ENCODE results near the gene HEATR5A. TPM values are rescaled to one million over a fixed set of nuclear protein-coding genes. Genes with fewer than 3 reads are reported as not detected.
"Not testable (repeated sequence)": the region's sequence is repeated elsewhere in the genome, so short reads cannot be mapped to it uniquely, and the experiment has no call there.

The HEATR5A gene
- polyA plus RNA-seq, 4 donors: 8.1 to 21.2 (median 12.9) TPM

DNA sequence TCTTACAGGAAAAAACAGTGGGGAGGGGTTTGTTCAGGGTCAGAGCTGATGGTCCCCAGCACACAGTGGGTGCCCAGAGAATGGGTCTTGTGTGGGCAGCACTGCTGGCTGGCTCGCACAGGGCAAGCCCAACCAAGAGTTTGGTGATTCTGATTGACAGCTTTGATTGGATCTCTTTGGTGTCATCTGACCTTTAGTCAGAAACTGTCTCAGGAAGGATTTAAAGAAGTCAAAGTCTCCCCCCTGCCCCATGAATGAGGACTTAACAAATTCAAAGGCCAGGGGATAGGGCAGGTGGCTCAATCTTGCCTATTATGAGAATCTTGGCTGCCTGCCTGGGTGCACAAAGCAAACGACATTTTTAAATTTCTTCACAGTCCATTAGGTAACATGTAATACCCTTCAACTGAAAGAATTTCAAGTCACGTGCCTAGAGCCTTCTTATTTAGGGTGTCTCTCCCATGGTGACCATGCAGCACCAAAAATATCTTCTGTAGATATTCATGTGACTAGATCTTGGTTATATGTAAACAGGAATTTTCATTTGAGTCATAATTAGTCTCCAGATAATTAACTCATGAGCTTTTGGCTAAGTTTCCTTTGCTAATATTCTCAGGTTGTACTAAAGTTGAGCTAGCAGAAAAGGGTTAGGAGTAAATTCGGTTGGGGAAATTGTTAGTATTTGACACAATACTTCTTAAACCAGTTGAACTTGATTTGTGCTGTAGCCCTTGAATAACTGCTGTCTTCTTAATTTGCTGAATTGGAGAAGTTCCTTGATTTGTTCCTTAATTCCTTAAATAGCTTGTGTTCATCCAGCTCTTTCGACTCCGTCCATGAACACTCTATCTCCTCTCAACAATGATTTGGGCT lies 158.3 kb downstream of the HEATR5A start:
- no peak for FAIRE-seq

DNA sequence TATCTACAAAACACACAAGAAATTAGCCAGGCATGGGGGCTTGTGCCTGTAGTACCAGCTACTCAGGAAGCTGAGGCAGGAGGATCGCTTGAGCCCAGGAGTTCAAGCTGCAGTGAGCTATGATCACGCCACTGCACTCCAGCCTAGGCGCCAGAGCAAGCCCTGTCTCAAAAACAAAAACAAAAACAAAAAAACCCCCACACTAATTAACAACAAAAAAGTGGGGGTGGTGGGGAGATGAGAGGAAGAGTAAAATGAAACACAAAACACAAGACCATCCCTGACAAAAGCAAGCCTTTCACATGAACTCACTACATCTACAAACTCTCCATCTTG lies 158.9 kb downstream of the HEATR5A start:
- WGBS, 3 donors: 91 to 97% (median 94%) methylated on average over 3 of the region's 3 CpGs
- Histone ChIP-seq H3K36me3 (ENCODE audit: control insufficient read depth in 3 of 3, insufficient read depth in 2 of 3, low read depth in 1 of 3, low read length in 3 of 3) (no peaks in the 10 kb centered on the region), H3K4me3 (ENCODE audit: low read depth in 1 of 3, low read length in 3 of 3) (no peak overlapping the region), H3K27ac (ENCODE audit: low read depth in 1 of 3, low read length in 2 of 3) (peak overlapping the region in 1 of 3 donors; percentile 12), H3K27me3 (ENCODE audit: control insufficient read depth in 3 of 3, insufficient read depth in 3 of 3, low read length in 3 of 3) (no peaks in the 10 kb centered on the region), H3K9me3 (ENCODE audit: control insufficient read depth in 2 of 2, insufficient read depth in 1 of 2, low read depth in 1 of 2, low read length in 1 of 2) (peaks cover 0 to 2% of the 10 kb centered on the region in 2 donors), H3K4me1 (ENCODE audit: control insufficient read depth in 3 of 3, insufficient read depth in 2 of 3, low read depth in 1 of 3, low read length in 2 of 3) (peaks cover 0 to 33% (median 3%) of the 10 kb centered on the region in 3 donors)
- FAIRE-seq: no peak
- no peak for DNase-seq

More for the DNA sequence above, 158.3 kb downstream of the HEATR5A start:
- H3K4me1 ChIP-seq (ENCODE audit: control insufficient read depth in 3 of 3, insufficient read depth in 2 of 3, low read depth in 1 of 3, low read length in 2 of 3): peaks cover 0 to 34% (median 3%) of the 10 kb centered on the region in 3 donors
- WGBS, 3 donors: 39 to 53% (median 50%) methylated on average over 6 of the region's 6 CpGs
- H3K36me3 ChIP-seq (ENCODE audit: control insufficient read depth in 3 of 3, insufficient read depth in 2 of 3, low read depth in 1 of 3, low read length in 3 of 3): no peaks in the 10 kb centered on the region
- no peak overlapping the region for H3K4me3 ChIP-seq (ENCODE audit: low read depth in 1 of 3, low read length in 3 of 3)
- DNase-seq: peak; percentile 46 to 54
- H3K27me3 ChIP-seq (ENCODE audit: control insufficient read depth in 3 of 3, insufficient read depth in 3 of 3, low read length in 3 of 3): no peaks in the 10 kb centered on the region
- peak overlapping the region in 1 of 3 donors; percentile 12 for H3K27ac ChIP-seq (ENCODE audit: low read depth in 1 of 3, low read length in 2 of 3)
- peaks cover 0 to 2% of the 10 kb centered on the region in 2 donors for H3K9me3 ChIP-seq (ENCODE audit: control insufficient read depth in 2 of 2, insufficient read depth in 1 of 2, low read depth in 1 of 2, low read length in 1 of 2)

DNA sequence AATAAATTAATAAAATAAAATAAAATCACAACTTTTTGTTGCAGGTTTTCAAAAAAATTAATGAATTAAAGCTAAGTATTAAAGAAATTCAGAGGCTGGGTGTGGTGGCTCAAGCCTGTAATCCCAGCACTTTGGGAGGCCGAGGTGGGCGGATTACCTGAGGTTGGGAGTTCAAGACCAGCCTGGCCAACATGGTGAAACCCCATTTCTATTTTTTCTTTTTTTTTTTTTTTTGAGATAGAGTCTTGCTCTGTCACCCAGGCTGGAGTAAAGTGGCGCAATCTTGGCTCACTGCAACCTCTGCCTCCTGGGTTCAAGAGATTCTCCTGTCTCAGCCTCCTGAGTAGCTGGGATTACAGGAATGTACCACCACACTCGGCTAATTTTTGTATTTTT lies 161.3 kb downstream of the HEATR5A start:
- H3K36me3 ChIP-seq (ENCODE audit: control insufficient read depth in 3 of 3, insufficient read depth in 2 of 3, low read depth in 1 of 3, low read length in 3 of 3); H3K9me3 ChIP-seq (ENCODE audit: control insufficient read depth in 2 of 2, insufficient read depth in 1 of 2, low read depth in 1 of 2, low read length in 1 of 2); H3K4me3 ChIP-seq (ENCODE audit: low read depth in 1 of 3, low read length in 3 of 3); FAIRE-seq; DNase-seq; H3K27ac ChIP-seq (ENCODE audit: low read depth in 1 of 3, low read length in 2 of 3); H3K27me3 ChIP-seq (ENCODE audit: control insufficient read depth in 3 of 3, insufficient read depth in 3 of 3, low read length in 3 of 3): not testable (repeated sequence)
- H3K4me1 ChIP-seq (ENCODE audit: control insufficient read depth in 3 of 3, insufficient read depth in 2 of 3, low read depth in 1 of 3, low read length in 2 of 3): peaks cover 0 to 23% (median 3%) of the 10 kb centered on the region in 3 donors
- WGBS, 3 donors: 89 to 96% (median 92%) methylated on average over 4 of the region's 4 CpGs

DNA sequence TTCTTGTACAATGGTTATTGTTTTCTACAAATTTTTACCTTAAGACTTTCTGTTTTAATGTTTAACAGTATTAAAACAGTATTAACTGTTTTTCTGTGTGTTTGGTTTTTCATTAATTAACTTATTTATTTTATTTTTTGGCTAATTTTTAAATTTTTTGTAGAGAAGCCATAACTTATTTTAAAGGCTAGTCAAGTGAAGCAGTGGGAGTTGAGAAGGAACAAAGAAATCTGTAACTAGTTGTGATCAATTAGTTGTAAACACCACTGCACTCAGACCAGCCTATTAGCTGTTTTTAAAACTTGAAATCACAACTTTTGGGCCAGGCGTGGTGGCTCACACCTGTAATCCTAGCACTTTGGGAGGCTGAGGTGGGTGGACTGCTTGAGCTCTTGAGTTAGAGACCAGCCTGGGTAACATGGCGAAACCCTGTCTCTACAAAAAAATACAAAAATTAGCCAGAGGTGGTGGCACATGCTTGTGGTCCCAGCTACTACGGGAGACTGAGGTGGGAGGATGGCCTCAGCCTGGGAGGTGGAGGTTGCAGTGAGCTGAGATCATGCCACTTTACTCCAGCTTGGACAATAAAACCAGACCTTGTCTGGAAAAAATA lies 161.8 kb downstream of the HEATR5A start:
- DNase-seq (no peak), FAIRE-seq (no peak)
- Histone ChIP-seq H3K27ac (ENCODE audit: low read depth in 1 of 3, low read length in 2 of 3) (peak overlapping the region in 1 of 3 donors; percentile 4), H3K36me3 (ENCODE audit: control insufficient read depth in 3 of 3, insufficient read depth in 2 of 3, low read depth in 1 of 3, low read length in 3 of 3) (no peaks in the 10 kb centered on the region), H3K27me3 (ENCODE audit: control insufficient read depth in 3 of 3, insufficient read depth in 3 of 3, low read length in 3 of 3) (no peaks in the 10 kb centered on the region), H3K9me3 (ENCODE audit: control insufficient read depth in 2 of 2, insufficient read depth in 1 of 2, low read depth in 1 of 2, low read length in 1 of 2) (peaks cover 0 to 2% of the 10 kb centered on the region in 2 donors), H3K4me1 (ENCODE audit: control insufficient read depth in 3 of 3, insufficient read depth in 2 of 3, low read depth in 1 of 3, low read length in 2 of 3) (peaks cover 0 to 18% (median 0%) of the 10 kb centered on the region in 3 donors), H3K4me3 (ENCODE audit: low read depth in 1 of 3, low read length in 3 of 3) (no peak overlapping the region)
- 92 to 96% (median 94%) methylated on average over 3 of the region's 3 CpGs for WGBS, 3 donors

DNA sequence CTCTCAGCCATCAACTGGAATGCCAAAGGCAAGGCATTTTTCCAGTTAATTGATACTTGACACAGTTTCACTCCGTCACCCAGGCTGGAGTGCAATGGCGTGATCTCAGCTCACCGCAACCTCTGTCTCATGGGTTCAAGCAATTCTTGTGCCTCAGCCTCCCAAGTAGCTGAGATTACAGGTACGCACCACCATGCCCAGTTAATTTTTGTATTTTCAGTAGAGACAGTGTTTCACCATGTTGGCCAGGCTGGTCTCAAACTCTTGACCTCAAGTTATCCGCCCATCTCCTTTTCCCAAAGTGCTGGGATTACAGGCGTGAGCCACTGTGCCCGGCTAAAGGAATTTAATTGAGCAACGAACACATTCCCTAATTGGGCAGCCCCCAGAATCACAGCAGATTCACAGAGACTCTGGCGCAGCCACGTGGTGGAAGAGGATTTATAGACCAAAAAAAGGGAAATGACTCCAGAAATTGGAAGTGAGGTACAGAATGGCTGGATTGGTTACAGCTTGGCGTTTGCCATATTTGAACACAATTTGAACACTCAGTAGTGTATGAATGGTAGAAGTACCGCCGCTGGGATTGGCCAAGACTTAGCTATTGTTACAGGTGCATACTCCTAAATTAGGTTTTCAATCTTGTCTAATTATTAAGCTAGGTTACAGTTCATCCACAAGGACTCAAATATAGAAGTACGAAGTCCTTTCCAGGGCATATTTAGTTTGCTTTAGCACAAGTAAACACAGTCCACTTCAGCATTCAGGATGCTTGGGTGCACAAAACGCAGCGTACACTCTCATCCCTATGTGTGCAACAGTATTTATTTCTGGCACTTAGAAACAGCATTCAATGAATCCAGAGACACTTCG lies 162.6 kb downstream of the HEATR5A start:
- not testable (repeated sequence) for H3K27me3 ChIP-seq (ENCODE audit: control insufficient read depth in 3 of 3, insufficient read depth in 3 of 3, low read length in 3 of 3); H3K36me3 ChIP-seq (ENCODE audit: control insufficient read depth in 3 of 3, insufficient read depth in 2 of 3, low read depth in 1 of 3, low read length in 3 of 3); H3K4me3 ChIP-seq (ENCODE audit: low read depth in 1 of 3, low read length in 3 of 3); H3K9me3 ChIP-seq (ENCODE audit: control insufficient read depth in 2 of 2, insufficient read depth in 1 of 2, low read depth in 1 of 2, low read length in 1 of 2); FAIRE-seq
- DNase-seq: peak; percentile 41 to 71
- 60 to 80% (median 79%) methylated on average over 17 of the region's 17 CpGs for WGBS, 3 donors
- Histone ChIP-seq H3K4me1 (ENCODE audit: control insufficient read depth in 3 of 3, insufficient read depth in 2 of 3, low read depth in 1 of 3, low read length in 2 of 3) (peaks cover 0 to 18% (median 0%) of the 10 kb centered on the region in 3 donors), H3K27ac (ENCODE audit: low read depth in 1 of 3, low read length in 2 of 3) (peak overlapping the region in 1 of 3 donors; percentile 4)

- Histone ChIP-seq H3K9me3 (ENCODE audit: control insufficient read depth in 2 of 2, insufficient read depth in 1 of 2, low read depth in 1 of 2, low read length in 1 of 2) (peaks cover 0 to 2% of the 10 kb centered on the region in 2 donors), H3K4me1 (ENCODE audit: control insufficient read depth in 3 of 3, insufficient read depth in 2 of 3, low read depth in 1 of 3, low read length in 2 of 3) (peaks cover 0 to 18% (median 0%) of the 10 kb centered on the region in 3 donors), H3K27me3 (ENCODE audit: control insufficient read depth in 3 of 3, insufficient read depth in 3 of 3, low read length in 3 of 3) (no peaks in the 10 kb centered on the region), H3K36me3 (ENCODE audit: control insufficient read depth in 3 of 3, insufficient read depth in 2 of 3, low read depth in 1 of 3, low read length in 3 of 3) (no peaks in the 10 kb centered on the region), H3K27ac (ENCODE audit: low read depth in 1 of 3, low read length in 2 of 3) (no peak overlapping the region), H3K4me3 (ENCODE audit: low read depth in 1 of 3, low read length in 3 of 3) (no peak overlapping the region)
- DNase-seq: no peak
- FAIRE-seq: no peak
- 89 to 96% (median 94%) methylated on average over 1 of the region's 1 CpG for WGBS, 3 donors
Observed at GRCh38 chr14:31257244-31257553, 163.2 kb downstream of the HEATR5A start.

GRCh38 chr14:31256534-31257243 lies 163.7 kb downstream of the HEATR5A start:
- no peak overlapping the region for H3K27ac ChIP-seq (ENCODE audit: low read depth in 1 of 3, low read length in 2 of 3)

More at GRCh38 chr14:31256534-31257243, 163.7 kb downstream of the HEATR5A start:
- WGBS, 3 donors: 88 to 96% (median 94%) methylated on average over 5 of the region's 5 CpGs
- FAIRE-seq: no peak
- H3K4me3 ChIP-seq (ENCODE audit: low read depth in 1 of 3, low read length in 3 of 3): no peak overlapping the region
- H3K36me3 ChIP-seq (ENCODE audit: control insufficient read depth in 3 of 3, insufficient read depth in 2 of 3, low read depth in 1 of 3, low read length in 3 of 3): no peaks in the 10 kb centered on the region
- no peak for DNase-seq
- H3K4me1 ChIP-seq (ENCODE audit: control insufficient read depth in 3 of 3, insufficient read depth in 2 of 3, low read depth in 1 of 3, low read length in 2 of 3): peaks cover 0 to 15% (median 0%) of the 10 kb centered on the region in 3 donors
- no peaks in the 10 kb centered on the region for H3K27me3 ChIP-seq (ENCODE audit: control insufficient read depth in 3 of 3, insufficient read depth in 3 of 3, low read length in 3 of 3)
- peaks cover 0 to 2% of the 10 kb centered on the region in 2 donors for H3K9me3 ChIP-seq (ENCODE audit: control insufficient read depth in 2 of 2, insufficient read depth in 1 of 2, low read depth in 1 of 2, low read length in 1 of 2)
